Immature natural killer cell (primary cell): ENCODE results near the gene EPHA6. TPM values are rescaled to one million over a fixed set of nuclear protein-coding genes. Genes with fewer than 3 reads are reported as not detected.

Experiments used
- DNase-seq, 3 donors: peaks; one replicate each; pipeline ENCODE4 v3.0.0; 2022; ENCODE audit warnings: mixed read lengths in 1 of 3
- H3K27ac Mint-ChIP-seq, 6 donors: one replicate each; pipeline ENCODE4 v1.8.0; 2020; ENCODE audit warnings: mixed read lengths in 6 of 6, mild to moderate bottlenecking in 5 of 6, inconsistent platforms in 4 of 6, moderate library complexity in 3 of 6
- H3K27me3 Mint-ChIP-seq, 3 donors: one replicate each; pipeline ENCODE4 v1.8.0; 2020 to 2021; ENCODE audit warnings: low read depth in 3 of 3, mild to moderate bottlenecking in 3 of 3, mixed read lengths in 3 of 3, moderate library complexity in 3 of 3, inconsistent platforms in 1 of 3
- H3K36me3 Mint-ChIP-seq, 3 donors: one replicate each; pipeline ENCODE4 v1.8.0; 2020; ENCODE audit warnings: mixed read lengths in 3 of 3, inconsistent platforms in 2 of 3, mild to moderate bottlenecking in 2 of 3
- H3K4me1 Mint-ChIP-seq, 2 donors: one replicate each; pipeline ENCODE4 v1.8.0; 2020; ENCODE audit warnings: inconsistent platforms in 2 of 2, mild to moderate bottlenecking in 2 of 2, mixed read lengths in 2 of 2, moderate library complexity in 1 of 2
- H3K4me3 Mint-ChIP-seq, 5 donors: one replicate each; pipeline ENCODE4 v1.8.0; 2020; ENCODE audit warnings: mild to moderate bottlenecking in 5 of 5, mixed read lengths in 5 of 5, inconsistent platforms in 3 of 5, moderate library complexity in 3 of 5
- H3K9me3 Mint-ChIP-seq, 6 donors: one replicate each; pipeline ENCODE4 v1.8.0; 2020; ENCODE audit warnings: mild to moderate bottlenecking in 6 of 6, mixed read lengths in 6 of 6, inconsistent platforms in 4 of 6, moderate library complexity in 3 of 6
- polyA plus RNA-seq, 3 donors: library from polyadenylated mRNA; unstranded; fragments of 300-500 nt; fragmentation: Illumina TruSeq; gene quantifications; one replicate each; pipeline ENCODE4 v1.2.3, GENCODE V29; 2021

EPHA6 gene
- polyA plus RNA-seq, 3 donors from 2014 or later, result not detected

GRCh38 chr3:97189835-97190234 is 375.4 kb downstream of the EPHA6 start:
- H3K27me3 Mint-ChIP-seq, result peaks cover 0 to 6% (median 2%) of the 10 kb centered on the region in 3 donors
- no peak overlapping the region for H3K4me3 Mint-ChIP-seq
- no peaks in the 10 kb centered on the region for H3K36me3 Mint-ChIP-seq
- no peak overlapping the region for H3K27ac Mint-ChIP-seq
- no peak for DNase-seq
- peaks cover 10 to 24% (median 18%) of the 10 kb centered on the region in 6 donors for H3K9me3 Mint-ChIP-seq
- H3K4me1 Mint-ChIP-seq, result no peaks in the 10 kb centered on the region

GRCh38 chr3:97197083-97197482 is 382.7 kb downstream of the EPHA6 start:
- Mint-ChIP-seq H3K27me3 (peaks cover 0 to 5% (median 2%) of the 10 kb centered on the region in 3 donors), H3K27ac (no peak overlapping the region)

DNA sequence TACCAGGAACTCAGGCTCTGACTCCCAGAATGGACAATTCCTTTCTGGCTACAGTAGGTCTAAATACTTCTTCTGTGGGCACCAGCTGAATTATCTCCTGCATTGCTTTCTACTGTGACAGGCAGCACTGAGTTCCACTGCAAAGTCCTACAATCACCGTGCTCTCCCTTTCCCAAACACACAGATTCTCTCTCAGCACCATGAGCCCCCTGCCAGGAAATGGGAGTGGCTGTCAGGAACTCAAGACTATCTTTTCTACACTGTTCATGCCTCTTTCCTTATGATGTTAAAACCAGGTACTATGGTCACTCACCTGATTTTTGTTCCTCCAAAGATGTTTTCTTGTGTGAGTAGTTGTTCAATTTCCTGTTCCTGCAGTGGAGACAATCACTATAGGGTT is 383.4 kb downstream of the EPHA6 start:
- no peak overlapping the region for H3K27ac Mint-ChIP-seq
- H3K4me3 Mint-ChIP-seq, result no peak overlapping the region
- H3K27me3 Mint-ChIP-seq, result peaks cover 0 to 5% (median 2%) of the 10 kb centered on the region in 3 donors

More at GRCh38 chr3:97197083-97197482, 382.7 kb downstream of the EPHA6 start:
- Mint-ChIP-seq H3K4me3 (no peak overlapping the region), H3K4me1 (no peaks in the 10 kb centered on the region), H3K9me3 (peaks cover 14 to 52% (median 27%) of the 10 kb centered on the region in 6 donors), H3K36me3 (peaks cover 0 to 4% (median 0%) of the 10 kb centered on the region in 3 donors)
- no peak for DNase-seq

GRCh38 chr3:97200387-97200786 is 386.0 kb downstream of the EPHA6 start:
- H3K36me3 Mint-ChIP-seq, result peaks cover 0 to 4% (median 0%) of the 10 kb centered on the region in 3 donors
- H3K27ac Mint-ChIP-seq, result no peak overlapping the region
- no peak for DNase-seq
- peaks cover 7 to 39% (median 23%) of the 10 kb centered on the region in 6 donors for H3K9me3 Mint-ChIP-seq
- no peaks in the 10 kb centered on the region for H3K4me1 Mint-ChIP-seq
- peaks cover 0 to 2% (median 0%) of the 10 kb centered on the region in 3 donors for H3K27me3 Mint-ChIP-seq
- H3K4me3 Mint-ChIP-seq, result no peak overlapping the region

More for the DNA sequence above, 383.4 kb downstream of the EPHA6 start:
- peaks cover 0 to 4% (median 0%) of the 10 kb centered on the region in 3 donors for H3K36me3 Mint-ChIP-seq
- no peak for DNase-seq
- H3K9me3 Mint-ChIP-seq, result peaks cover 14 to 52% (median 25%) of the 10 kb centered on the region in 6 donors
- no peaks in the 10 kb centered on the region for H3K4me1 Mint-ChIP-seq

GRCh38 chr3:97201814-97202213 is 387.4 kb downstream of the EPHA6 start:
- peaks cover 0 to 2% (median 0%) of the 10 kb centered on the region in 3 donors for H3K27me3 Mint-ChIP-seq
- no peak overlapping the region for H3K4me3 Mint-ChIP-seq
- no peaks in the 10 kb centered on the region for H3K36me3 Mint-ChIP-seq
- H3K4me1 Mint-ChIP-seq, result no peaks in the 10 kb centered on the region
- DNase-seq, result no peak
- peaks cover 6 to 28% (median 19%) of the 10 kb centered on the region in 6 donors for H3K9me3 Mint-ChIP-seq
- no peak overlapping the region for H3K27ac Mint-ChIP-seq

- peaks cover 15 to 26% (median 21%) of the 10 kb centered on the region in 6 donors for H3K9me3 Mint-ChIP-seq
- no peaks in the 10 kb centered on the region for H3K36me3 Mint-ChIP-seq
- H3K4me1 Mint-ChIP-seq, result no peaks in the 10 kb centered on the region
- no peak for DNase-seq
- no peak overlapping the region for H3K4me3 Mint-ChIP-seq
- H3K27ac Mint-ChIP-seq, result no peak overlapping the region
- H3K27me3 Mint-ChIP-seq, result no peaks in the 10 kb centered on the region
Measured at GRCh38 chr3:97228966-97229365, 414.6 kb downstream of the EPHA6 start.

- H3K36me3 Mint-ChIP-seq, result no peaks in the 10 kb centered on the region
- peaks cover 18 to 36% (median 22%) of the 10 kb centered on the region in 6 donors for H3K9me3 Mint-ChIP-seq
- no peaks in the 10 kb centered on the region for H3K27me3 Mint-ChIP-seq
- no peak for DNase-seq
- no peak overlapping the region for H3K4me3 Mint-ChIP-seq
- no peak overlapping the region for H3K27ac Mint-ChIP-seq
- no peaks in the 10 kb centered on the region for H3K4me1 Mint-ChIP-seq
Measured at GRCh38 chr3:97230486-97230885, 416.1 kb downstream of the EPHA6 start.

DNA sequence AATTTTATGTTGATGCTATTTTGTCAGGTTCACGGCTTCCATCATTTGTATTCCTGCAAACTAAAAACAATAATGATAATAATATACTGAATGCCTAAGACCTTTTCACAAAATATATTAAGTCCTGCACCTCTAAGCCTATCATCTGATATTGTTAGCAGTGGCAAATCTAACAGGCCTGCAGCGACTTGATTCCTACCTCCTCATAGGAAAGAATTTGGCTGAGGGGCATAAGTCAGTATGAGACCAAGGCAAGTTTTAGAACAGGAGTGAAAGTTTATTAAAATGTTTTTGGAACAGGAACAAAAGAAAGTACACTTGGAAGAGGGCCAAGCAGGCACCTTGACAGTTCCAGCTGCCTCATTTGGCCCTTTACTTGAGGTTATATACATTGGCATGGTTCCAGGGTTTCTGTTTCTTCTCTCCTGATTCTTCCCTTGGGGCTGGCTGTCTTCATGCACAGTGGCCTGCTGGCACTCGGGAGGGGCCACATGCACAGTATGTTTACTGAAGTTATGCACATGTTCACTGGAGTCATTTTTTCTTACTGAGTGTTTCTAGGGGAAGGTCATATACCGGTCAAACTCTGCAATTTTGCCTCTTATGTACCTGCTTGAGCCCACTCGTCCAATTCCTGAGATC is 418.1 kb downstream of the EPHA6 start:
- H3K4me3 Mint-ChIP-seq, result no peak overlapping the region
- no peak for DNase-seq
- no peaks in the 10 kb centered on the region for H3K27me3 Mint-ChIP-seq
- H3K27ac Mint-ChIP-seq, result no peak overlapping the region
- peaks cover 20 to 35% (median 23%) of the 10 kb centered on the region in 6 donors for H3K9me3 Mint-ChIP-seq
- no peaks in the 10 kb centered on the region for H3K36me3 Mint-ChIP-seq
- H3K4me1 Mint-ChIP-seq, result no peaks in the 10 kb centered on the region

DNA sequence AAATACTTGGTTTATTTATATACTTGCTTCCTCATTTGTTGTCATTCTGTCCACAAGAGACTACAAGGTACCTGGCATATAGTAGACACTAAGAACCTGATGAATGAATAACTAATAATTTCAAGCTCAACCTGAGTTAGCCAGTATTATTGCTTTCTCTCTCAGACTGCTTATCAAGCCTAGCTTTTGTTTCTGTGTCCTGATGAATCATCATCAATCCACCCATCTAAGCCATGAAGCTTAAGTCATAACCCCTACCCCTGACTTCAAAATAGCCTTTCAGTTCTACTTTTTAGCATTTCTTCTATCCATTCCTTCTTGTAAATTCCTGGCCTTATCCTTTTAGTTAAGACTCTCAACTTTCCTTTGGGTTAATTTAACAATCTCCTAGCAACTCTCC is 420.8 kb downstream of the EPHA6 start:
- no peak for DNase-seq
- Mint-ChIP-seq H3K4me3 (no peak overlapping the region), H3K4me1 (no peaks in the 10 kb centered on the region), H3K27me3 (peaks cover 0 to 2% (median 0%) of the 10 kb centered on the region in 3 donors), H3K36me3 (no peaks in the 10 kb centered on the region), H3K27ac (no peak overlapping the region), H3K9me3 (peaks cover 13 to 31% (median 24%) of the 10 kb centered on the region in 6 donors)

DNA sequence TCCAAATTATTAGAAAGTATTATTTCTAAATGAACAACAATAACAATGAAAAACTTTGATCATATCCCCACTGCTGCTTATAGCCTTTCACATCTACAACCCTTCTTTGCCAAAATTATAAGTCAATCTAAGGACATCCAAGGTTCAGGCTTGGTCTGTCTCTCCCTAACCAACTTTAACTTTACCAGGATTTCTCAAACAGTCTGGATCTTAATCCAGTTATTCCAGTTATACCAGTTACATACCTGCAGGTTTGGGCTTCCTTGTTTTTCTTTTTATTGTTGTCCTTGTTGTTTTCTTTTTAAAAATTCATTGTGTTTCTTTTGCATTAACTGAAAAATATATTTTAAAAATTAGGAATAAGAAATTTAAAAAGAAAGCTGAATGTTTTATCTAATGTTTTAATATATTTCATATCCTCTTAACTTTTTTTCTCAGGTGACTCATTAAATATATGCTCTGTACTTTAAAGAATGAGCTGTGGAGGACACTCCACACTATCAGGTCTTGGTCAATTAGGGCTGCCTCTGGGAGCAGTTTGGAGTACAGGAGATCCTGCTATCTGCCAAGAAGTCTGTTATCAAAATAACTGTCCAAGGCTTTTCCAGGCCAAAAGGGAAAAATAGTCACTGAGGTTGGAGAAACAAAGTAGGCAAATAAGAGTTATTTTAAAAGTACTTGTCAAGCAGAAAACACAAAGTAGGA is 421.4 kb downstream of the EPHA6 start:
- peaks cover 13 to 29% (median 22%) of the 10 kb centered on the region in 6 donors for H3K9me3 Mint-ChIP-seq
- no peak overlapping the region for H3K27ac Mint-ChIP-seq
- H3K4me1 Mint-ChIP-seq, result no peaks in the 10 kb centered on the region
- no peak overlapping the region for H3K4me3 Mint-ChIP-seq
- DNase-seq, result no peak
- H3K27me3 Mint-ChIP-seq, result peaks cover 0 to 2% (median 0%) of the 10 kb centered on the region in 3 donors
- H3K36me3 Mint-ChIP-seq, result no peaks in the 10 kb centered on the region

GRCh38 chr3:97241417-97241816 is 427.0 kb downstream of the EPHA6 start:
- Mint-ChIP-seq H3K4me1 (no peaks in the 10 kb centered on the region), H3K27ac (no peak overlapping the region), H3K9me3 (peaks cover 4 to 23% (median 11%) of the 10 kb centered on the region in 6 donors), H3K36me3 (no peaks in the 10 kb centered on the region), H3K27me3 (peaks cover 0 to 2% (median 0%) of the 10 kb centered on the region in 3 donors), H3K4me3 (no peak overlapping the region)
- DNase-seq, result no peak

- Mint-ChIP-seq H3K27ac (no peak overlapping the region), H3K27me3 (no peaks in the 10 kb centered on the region), H3K4me1 (no peaks in the 10 kb centered on the region), H3K9me3 (peaks cover 0 to 14% (median 11%) of the 10 kb centered on the region in 6 donors), H3K36me3 (no peaks in the 10 kb centered on the region), H3K4me3 (no peak overlapping the region)
- no peak for DNase-seq
Measured at GRCh38 chr3:97245201-97245910, 431.0 kb downstream of the EPHA6 start.

GRCh38 chr3:97256060-97256459 is 441.7 kb downstream of the EPHA6 start:
- H3K9me3 Mint-ChIP-seq, result peaks cover 2 to 12% (median 5%) of the 10 kb centered on the region in 6 donors
- no peak for DNase-seq
- no peak overlapping the region for H3K27ac Mint-ChIP-seq
- peaks cover 0 to 1% (median 0%) of the 10 kb centered on the region in 3 donors for H3K27me3 Mint-ChIP-seq
- no peak overlapping the region for H3K4me3 Mint-ChIP-seq
- H3K4me1 Mint-ChIP-seq, result no peaks in the 10 kb centered on the region
- H3K36me3 Mint-ChIP-seq, result no peaks in the 10 kb centered on the region
